Epithelial cell of esophagus (primary cell): ENCODE measurements around the gene ZNF101.

ENCODE experiments used
- DNase-seq: peaks from one replicate; pipeline ENCODE4 v3.0.0; 2010; ENCODE audit warnings: low read depth
- H3K4me3 ChIP-seq: 2 replicates; pipeline ENCODE4 v1.5.1; 2011; ENCODE audit warnings: mild to moderate bottlenecking, low read length, control low read depth
- TF ChIP-seq, protein P1 (sequence below): IDR thresholded peaks from 2 replicates; pipeline ENCODE4 v1.5.1; 2011; ENCODE audit warnings: low read depth, mild to moderate bottlenecking, low read length, control low read depth, inconsistent platforms; ENCODE audit not compliant: insufficient read depth; ENCODE audit errors: missing control alignments

ZNF101 gene

DNA sequence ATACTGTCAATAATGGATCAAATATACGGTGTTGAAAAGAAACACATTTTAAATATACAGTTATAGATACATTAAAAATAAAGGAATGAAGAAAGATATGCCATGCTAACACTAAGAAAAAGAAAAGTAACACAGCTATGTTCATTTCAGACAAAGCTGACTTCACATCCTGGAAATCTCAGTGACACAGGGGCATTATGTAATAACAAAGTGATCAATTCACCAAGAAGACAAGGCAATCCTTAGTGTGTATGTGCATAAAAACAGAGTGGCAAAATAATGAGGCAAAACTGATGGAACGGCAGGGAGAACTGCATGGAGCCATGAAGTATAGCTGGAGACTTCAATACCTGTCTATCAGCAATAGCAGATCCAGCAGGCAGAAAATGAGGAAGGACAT lies 51.2 kb downstream of the ZNF101 start:
- DNase-seq: no peak
- TF ChIP-seq, protein P1, sequence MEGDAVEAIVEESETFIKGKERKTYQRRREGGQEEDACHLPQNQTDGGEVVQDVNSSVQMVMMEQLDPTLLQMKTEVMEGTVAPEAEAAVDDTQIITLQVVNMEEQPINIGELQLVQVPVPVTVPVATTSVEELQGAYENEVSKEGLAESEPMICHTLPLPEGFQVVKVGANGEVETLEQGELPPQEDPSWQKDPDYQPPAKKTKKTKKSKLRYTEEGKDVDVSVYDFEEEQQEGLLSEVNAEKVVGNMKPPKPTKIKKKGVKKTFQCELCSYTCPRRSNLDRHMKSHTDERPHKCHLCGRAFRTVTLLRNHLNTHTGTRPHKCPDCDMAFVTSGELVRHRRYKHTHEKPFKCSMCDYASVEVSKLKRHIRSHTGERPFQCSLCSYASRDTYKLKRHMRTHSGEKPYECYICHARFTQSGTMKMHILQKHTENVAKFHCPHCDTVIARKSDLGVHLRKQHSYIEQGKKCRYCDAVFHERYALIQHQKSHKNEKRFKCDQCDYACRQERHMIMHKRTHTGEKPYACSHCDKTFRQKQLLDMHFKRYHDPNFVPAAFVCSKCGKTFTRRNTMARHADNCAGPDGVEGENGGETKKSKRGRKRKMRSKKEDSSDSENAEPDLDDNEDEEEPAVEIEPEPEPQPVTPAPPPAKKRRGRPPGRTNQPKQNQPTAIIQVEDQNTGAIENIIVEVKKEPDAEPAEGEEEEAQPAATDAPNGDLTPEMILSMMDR: no peak
- no peak overlapping the region for H3K4me3 ChIP-seq

DNA sequence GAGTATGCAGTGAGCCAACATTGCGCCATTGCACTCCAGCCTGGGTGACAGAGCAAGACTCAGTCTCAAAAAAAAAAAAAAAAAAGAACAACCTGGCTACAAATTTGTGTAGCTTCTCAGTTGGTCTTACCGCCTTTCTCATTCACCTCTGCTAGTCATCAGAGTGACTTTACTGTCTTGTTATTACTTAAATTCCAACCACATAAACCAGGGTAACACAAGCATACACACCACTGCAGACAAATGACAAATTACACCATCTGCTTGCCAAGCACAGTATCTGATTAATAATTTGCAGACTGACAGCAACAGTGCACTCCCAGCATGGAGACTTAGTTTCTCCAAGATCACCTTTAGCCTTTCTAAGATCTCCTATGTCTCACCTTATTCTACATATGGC lies 53.3 kb downstream of the ZNF101 start:
- TF ChIP-seq, protein P1: no peak
- DNase-seq: no peak
- H3K4me3 ChIP-seq: no peak overlapping the region

DNA sequence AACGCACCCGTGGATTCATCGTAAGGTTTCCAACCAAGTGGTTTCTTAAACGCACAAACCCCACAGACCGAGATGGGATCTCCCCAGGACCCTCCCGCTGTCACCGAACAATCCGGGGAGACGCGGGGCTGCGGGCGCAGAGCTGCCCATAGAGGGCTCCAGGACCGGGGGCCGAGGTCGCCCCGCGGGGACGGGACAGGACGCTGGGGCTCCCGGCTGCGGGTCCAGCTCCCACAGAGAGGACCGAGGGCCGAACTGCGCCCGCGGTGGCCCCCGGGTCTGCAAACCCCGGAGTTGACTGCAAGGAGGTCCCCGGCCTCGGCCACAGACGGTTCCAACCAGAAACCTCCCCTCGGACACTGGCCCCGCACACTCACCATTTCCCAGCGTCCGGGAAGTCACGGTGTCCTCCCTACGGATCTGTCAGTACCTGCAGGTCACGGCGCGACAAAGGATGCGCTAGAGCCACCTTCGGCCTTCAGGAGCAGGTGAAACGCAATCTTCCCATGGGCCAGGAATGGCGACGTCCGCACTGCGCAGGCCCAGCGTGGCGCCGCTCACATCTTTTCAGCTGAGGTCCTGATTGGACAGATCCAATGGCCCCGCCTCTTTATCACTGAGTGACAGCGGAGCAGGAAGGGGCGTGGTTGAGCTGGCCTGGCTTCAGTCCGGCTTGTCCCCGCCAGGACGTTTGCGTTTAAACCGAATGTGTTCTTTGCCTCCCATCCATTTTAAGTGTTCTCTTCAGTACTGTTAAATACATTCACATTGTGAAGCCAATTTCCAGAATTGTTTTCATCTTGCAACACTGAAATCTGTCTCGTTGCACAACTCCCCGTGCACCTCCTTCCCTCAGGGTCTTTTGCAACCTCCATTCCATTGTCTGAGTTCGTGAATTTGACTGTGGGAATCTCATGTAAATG lies 64.2 kb downstream of the ZNF101 start, which contains the start of gene ZNF14:
ZNF14 (minus strand) TSS at position 534 of the 923 bp plus-strand sequence; CDS start at position 380, 154 bp downstream.
- peak within 1 kb of the TSS; percentile 83 for H3K4me3 ChIP-seq
- TF ChIP-seq, protein P1: peak; percentile 8
- DNase-seq: peak; percentile 95
